Neural progenitor cell (in vitro differentiated cells): ENCODE measurements around the gene TMEM51. TPM values are rescaled to one million over a fixed set of nuclear protein-coding genes. Genes with fewer than 3 reads are reported as not detected.

Experiments
- DNase-seq: peaks from one replicate; pipeline ENCODE4 v3.0.0-alpha.2; 2016; ENCODE audit warnings: low spot score
- H2AFZ ChIP-seq: fragments of 200-600 bp; sonication (generic); replicated peaks from 2 replicates; pipeline ENCODE4 v1.6.1; 2016; ENCODE audit warnings: antibody characterized with exemption
- H3F3A ChIP-seq: fragments of 200-600 bp; sonication (generic); 2 replicates; pipeline ENCODE4 v1.6.1; 2016; ENCODE audit warnings: antibody characterized with exemption, low read depth
- H3K27ac ChIP-seq: fragments of 200-600 bp; sonication (generic); 2 replicates; pipeline ENCODE4 v1.5.1; 2016; ENCODE audit warnings: mild to moderate bottlenecking
- H3K27me3 ChIP-seq: fragments of 200-600 bp; sonication (generic); 2 replicates; pipeline ENCODE4 v1.6.1; 2016; ENCODE audit warnings: mild to moderate bottlenecking, moderate library complexity
- H3K36me3 ChIP-seq: fragments of 200-600 bp; sonication (generic); 2 replicates; pipeline ENCODE4 v1.5.1; 2016
- H3K4me1 ChIP-seq: fragments of 200-600 bp; sonication (generic); 2 replicates; pipeline ENCODE4 v1.6.1; 2016; ENCODE audit warnings: mixed run types
- H3K4me2 ChIP-seq: fragments of 200-600 bp; sonication (generic); 2 replicates; pipeline ENCODE4 v1.6.1; 2016
- H3K4me3 ChIP-seq: fragments of 200-600 bp; sonication (generic); 2 replicates; pipeline ENCODE4 v1.5.1; 2016
- H3K79me2 ChIP-seq: fragments of 200-600 bp; sonication (generic); 2 replicates; pipeline ENCODE4 v1.6.1; 2016; ENCODE audit warnings: low read depth
- H3K9ac ChIP-seq: fragments of 200-600 bp; sonication (generic); 2 replicates; pipeline ENCODE4 v1.6.1; 2016
- H3K9me3 ChIP-seq: fragments of 200-600 bp; sonication (generic); 2 replicates; pipeline ENCODE4 v1.5.1; 2016; ENCODE audit warnings: low read depth
- H4K20me1 ChIP-seq: fragments of 200-600 bp; sonication (generic); 2 replicates; pipeline ENCODE4 v1.6.1; 2016; ENCODE audit warnings: low read depth
- H3K27ac Mint-ChIP-seq: 3 replicates; pipeline ENCODE4 v1.8.0; 2021; ENCODE audit warnings: mixed read lengths
- H3K27me3 Mint-ChIP-seq: 2 replicates; pipeline ENCODE4 v1.8.0; 2022; ENCODE audit warnings: low read depth, mild to moderate bottlenecking, inconsistent platforms, moderate library complexity, mixed read lengths; ENCODE audit not compliant: insufficient read depth
- H3K36me3 Mint-ChIP-seq: 3 replicates; pipeline ENCODE4 v1.8.0; 2021; ENCODE audit warnings: mixed read lengths
- H3K4me1 Mint-ChIP-seq: 3 replicates; pipeline ENCODE4 v1.8.0; 2021; ENCODE audit warnings: mixed read lengths
- H3K4me3 Mint-ChIP-seq: 3 replicates; pipeline ENCODE4 v1.8.0; 2021; ENCODE audit warnings: mild to moderate bottlenecking, moderate library complexity, mixed read lengths
- H3K9me3 Mint-ChIP-seq: 3 replicates; pipeline ENCODE4 v1.8.0; 2020; ENCODE audit warnings: mixed read lengths
- CTCF ChIP-seq: fragments of 200-600 bp; sonication (generic); IDR thresholded peaks from 2 replicates; pipeline ENCODE4 v1.5.1; 2017; ENCODE audit warnings: antibody characterized with exemption, mild to moderate bottlenecking
- EZH2 ChIP-seq: fragments of 200-600 bp; sonication (generic); IDR thresholded peaks from 2 replicates; pipeline ENCODE4 v1.6.1; 2017; ENCODE audit warnings: antibody characterized with exemption, mild to moderate bottlenecking, moderate library complexity
- EZH2phosphoT487 ChIP-seq: fragments of 200-600 bp; sonication (generic); IDR thresholded peaks from 2 replicates; pipeline ENCODE4 v1.6.1; 2017; ENCODE audit warnings: antibody characterized with exemption
- total RNA-seq: library from RNA; depleted of rRNA; stranded (reverse); fragments of >200 nt; gene quantifications from 2 replicates; pipeline ENCODE4 v1.2.3, GENCODE V29; 2015; ENCODE audit warnings: low replicate concordance

The TMEM51 gene
- total RNA-seq, 1 donor from 2014 or later, result 5.2 TPM

- H3K4me1 Mint-ChIP-seq, result peaks cover 48% of the 10 kb centered on the region
- DNase-seq, result no peak
Measured at GRCh38 chr1:15137809-15138208, 15.7 kb upstream of the TMEM51 start.

GRCh38 chr1:15139654-15140350 lies 13.7 kb upstream of the TMEM51 start:
- Histone ChIP-seq H3K9ac (no peak overlapping the region), H4K20me1 (no peaks in the 10 kb centered on the region), H3K9me3 (no peaks in the 10 kb centered on the region), H3K27me3 (no peaks in the 10 kb centered on the region), H3F3A (peaks cover 6% of the 10 kb centered on the region), H3K27ac (no peak overlapping the region), H3K36me3 (no peaks in the 10 kb centered on the region), H2AFZ (no peak overlapping the region), H3K4me3 (no peak overlapping the region), H3K4me2 (peak overlapping the region; percentile 25), H3K79me2 (no peaks in the 10 kb centered on the region), H3K4me1 (peaks cover 3% of the 10 kb centered on the region)
- TF ChIP-seq EZH2phosphoT487 (no peak), EZH2 (no peak), CTCF (no peak)
- DNase-seq, result peak; percentile 71
- H3K4me1 Mint-ChIP-seq, result peaks cover 48% of the 10 kb centered on the region
- H3K36me3 Mint-ChIP-seq, result no peaks in the 10 kb centered on the region
- H3K4me3 Mint-ChIP-seq, result no peak overlapping the region
- H3K27me3 Mint-ChIP-seq, result peaks cover 21% of the 10 kb centered on the region
- peaks cover 3% of the 10 kb centered on the region for H3K9me3 Mint-ChIP-seq
- peak overlapping the region; percentile 93 for H3K27ac Mint-ChIP-seq

More at GRCh38 chr1:15137809-15138208, 15.7 kb upstream of the TMEM51 start:
- peaks cover 3% of the 10 kb centered on the region for H3K9me3 Mint-ChIP-seq
- TF ChIP-seq CTCF (no peak), EZH2 (no peak)
- H3K4me3 Mint-ChIP-seq, result no peak overlapping the region
- H3K9ac ChIP-seq, result no peak overlapping the region
- H4K20me1 ChIP-seq, result no peaks in the 10 kb centered on the region
- H3K36me3 ChIP-seq, result no peaks in the 10 kb centered on the region
- H3K4me3 ChIP-seq, result no peak overlapping the region
- H3F3A ChIP-seq, result peaks cover 6% of the 10 kb centered on the region
- no peaks in the 10 kb centered on the region for H3K9me3 ChIP-seq
- no peak overlapping the region for H3K27ac ChIP-seq
- H3K36me3 Mint-ChIP-seq, result no peaks in the 10 kb centered on the region
- H3K27ac Mint-ChIP-seq, result no peak overlapping the region
- H3K79me2 ChIP-seq, result no peaks in the 10 kb centered on the region
- H2AFZ ChIP-seq, result no peak overlapping the region
- peaks cover 3% of the 10 kb centered on the region for H3K4me1 ChIP-seq
- H3K27me3 ChIP-seq, result no peaks in the 10 kb centered on the region
- peaks cover 23% of the 10 kb centered on the region for H3K27me3 Mint-ChIP-seq
- H3K4me2 ChIP-seq, result no peak overlapping the region

GRCh38 chr1:15141935-15142539 lies 11.5 kb upstream of the TMEM51 start:
- Histone ChIP-seq H3K79me2 (no peaks in the 10 kb centered on the region), H3K9ac (no peak overlapping the region), H3K27me3 (no peaks in the 10 kb centered on the region), H3K4me2 (no peak overlapping the region), H3K4me3 (no peak overlapping the region), H2AFZ (no peak overlapping the region), H3F3A (peaks cover 6% of the 10 kb centered on the region), H3K36me3 (no peaks in the 10 kb centered on the region), H3K27ac (no peak overlapping the region), H4K20me1 (no peaks in the 10 kb centered on the region), H3K9me3 (no peaks in the 10 kb centered on the region), H3K4me1 (peaks cover 3% of the 10 kb centered on the region)
- H3K27ac Mint-ChIP-seq, result no peak overlapping the region
- peaks cover 39% of the 10 kb centered on the region for H3K4me1 Mint-ChIP-seq
- no peak overlapping the region for H3K4me3 Mint-ChIP-seq
- no peaks in the 10 kb centered on the region for H3K36me3 Mint-ChIP-seq
- DNase-seq, result no peak
- H3K9me3 Mint-ChIP-seq, result peaks cover 3% of the 10 kb centered on the region
- TF ChIP-seq EZH2phosphoT487 (no peak), CTCF (no peak), EZH2 (no peak)
- H3K27me3 Mint-ChIP-seq, result peaks cover 23% of the 10 kb centered on the region
